OCI-LY3 (cell line): ENCODE measurements around the gene IPO11.
"Not testable (repeated sequence)": the region's sequence is repeated elsewhere in the genome, so short reads cannot be mapped to it uniquely, and the experiment has no call there.

Source experiments
- H2AFZ ChIP-seq: fragments of 200-600, 300-600 bp; shearing (Covaris generic); 2 replicates; pipeline ENCODE4 v1.6.0; 2014; ENCODE audit warnings: antibody characterized with exemption, low read depth, low read length
- H3K27ac ChIP-seq: fragments of 200-600, 300-600 bp; sonication (generic); 2 replicates; pipeline ENCODE4 v1.5.1; 2014; ENCODE audit warnings: mild to moderate bottlenecking, low read length, moderate library complexity, mixed read lengths
- H3K27me3 ChIP-seq: fragments of 200-600, 300-600 bp; sonication (generic); 2 replicates; pipeline ENCODE4 v1.6.1; 2014; ENCODE audit warnings: low read depth, low read length, mixed read lengths
- H3K36me3 ChIP-seq: fragments of 200-600, 300-600 bp; sonication (generic); replicated peaks from 2 replicates; pipeline ENCODE3; 2014; ENCODE audit warnings: low read depth, low read length, mixed read lengths
- H3K4me1 ChIP-seq: fragments of 300-600, 200-600 bp; sonication (generic); 2 replicates; pipeline ENCODE4 v1.6.1; 2014; ENCODE audit warnings: low read length, mixed read lengths
- H3K4me2 ChIP-seq: fragments of 200-600, 300-600 bp; sonication (generic); 2 replicates; pipeline ENCODE4 v1.6.1; 2014; ENCODE audit warnings: low read length, mixed read lengths
- H3K4me3 ChIP-seq: fragments of 300-600, 200-600 bp; sonication (generic); 2 replicates; pipeline ENCODE4 v1.5.1; 2014; ENCODE audit warnings: antibody characterized with exemption, mild to moderate bottlenecking, low read length, moderate library complexity
- H3K79me2 ChIP-seq: fragments of 300-600, 200-600 bp; shearing (Covaris generic); 2 replicates; pipeline ENCODE4 v1.6.1; 2014; ENCODE audit warnings: mild to moderate bottlenecking, low read length, mixed read lengths
- H3K9ac ChIP-seq: fragments of 300-600, 200-600 bp; shearing (Covaris generic); 2 replicates; pipeline ENCODE4 v1.6.0; 2014; ENCODE audit warnings: mild to moderate bottlenecking, low read length, moderate library complexity
- H3K9me3 ChIP-seq: fragments of 200-600, 300-600 bp; shearing (Covaris generic); 2 replicates; pipeline ENCODE4 v1.6.1; 2014; ENCODE audit warnings: low read length, mixed read lengths; ENCODE audit not compliant: insufficient read depth
- H4K20me1 ChIP-seq: fragments of 200-600, 300-600 bp; sonication (generic); 2 replicates; pipeline ENCODE4 v1.6.1; 2016; ENCODE audit warnings: low read length, mixed read lengths; ENCODE audit not compliant: insufficient read depth
- CTCF ChIP-seq: fragments of 200-600, 300-600 bp; sonication (generic); IDR thresholded peaks from 2 replicates; pipeline ENCODE4 v1.5.1; 2014; ENCODE audit warnings: antibody characterized with exemption, low read length, low read depth
- EZH2phosphoT487 ChIP-seq: fragments of 200-600 bp; shearing (Covaris generic); IDR thresholded peaks from 2 replicates; pipeline ENCODE4 v1.6.1; 2018; ENCODE audit warnings: antibody characterized with exemption, mixed run types, low read depth

The IPO11 gene

GRCh38 chr5:62661126-62661525, 248.6 kb downstream of the IPO11 start:
- Histone ChIP-seq H3K79me2 (no peaks in the 10 kb centered on the region), H3K9me3 (no peaks in the 10 kb centered on the region), H3K27ac (no peak overlapping the region), H3K4me3 (no peak overlapping the region), H3K36me3 (no peaks in the 10 kb centered on the region), H3K4me1 (no peaks in the 10 kb centered on the region), H3K9ac (no peak overlapping the region), H4K20me1 (no peaks in the 10 kb centered on the region), H3K27me3 (no peaks in the 10 kb centered on the region), H2AFZ (no peak overlapping the region), H3K4me2 (no peak overlapping the region)
- TF ChIP-seq EZH2phosphoT487 (no peak), CTCF (no peak)

- H3K36me3 ChIP-seq = no peaks in the 10 kb centered on the region
- H3K27me3 ChIP-seq = no peaks in the 10 kb centered on the region
- H3K4me3 ChIP-seq = no peak overlapping the region
- H3K4me1 ChIP-seq = no peaks in the 10 kb centered on the region
- no peak overlapping the region for H3K27ac ChIP-seq
- no peaks in the 10 kb centered on the region for H4K20me1 ChIP-seq
- H3K79me2 ChIP-seq = no peaks in the 10 kb centered on the region
- H3K9ac ChIP-seq = no peak overlapping the region
- H3K9me3 ChIP-seq = no peaks in the 10 kb centered on the region
- TF ChIP-seq CTCF = no peak
- H2AFZ ChIP-seq = no peak overlapping the region
- no peak overlapping the region for H3K4me2 ChIP-seq
Measured at GRCh38 chr5:62662521-62662920, 250.0 kb downstream of the IPO11 start.

GRCh38 chr5:62671479-62671878, 258.9 kb downstream of the IPO11 start:
- no peaks in the 10 kb centered on the region for H4K20me1 ChIP-seq
- H3K79me2 ChIP-seq = no peaks in the 10 kb centered on the region
- H3K9ac ChIP-seq = no peak overlapping the region
- H3K4me2 ChIP-seq = no peak overlapping the region
- no peak overlapping the region for H2AFZ ChIP-seq
- no peaks in the 10 kb centered on the region for H3K9me3 ChIP-seq
- TF ChIP-seq EZH2phosphoT487 (no peak), CTCF (no peak)
- H3K36me3 ChIP-seq = no peaks in the 10 kb centered on the region
- no peaks in the 10 kb centered on the region for H3K27me3 ChIP-seq
- no peak overlapping the region for H3K4me3 ChIP-seq
- no peak overlapping the region for H3K27ac ChIP-seq
- no peaks in the 10 kb centered on the region for H3K4me1 ChIP-seq

DNA sequence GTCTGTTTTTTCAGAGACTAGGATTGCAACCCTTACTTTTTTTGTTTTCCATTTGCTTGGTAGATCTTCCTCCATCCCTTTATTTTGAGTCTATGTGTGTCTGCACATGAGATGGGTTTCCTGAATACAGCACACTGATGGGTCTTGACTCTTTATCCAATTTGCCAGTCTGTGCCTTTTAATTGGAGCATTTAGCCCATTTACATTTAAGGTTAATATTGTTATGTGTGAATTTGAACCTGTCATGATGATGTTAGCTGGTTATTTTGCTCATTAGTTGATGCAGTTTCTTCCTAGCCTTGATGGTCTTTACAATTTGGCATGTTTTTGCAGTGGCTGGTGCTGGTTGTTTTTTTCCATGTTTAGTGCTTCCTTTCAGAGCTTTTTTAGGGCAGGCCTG, 264.0 kb downstream of the IPO11 start:
- not testable (repeated sequence) for H3K4me3 ChIP-seq, H3K9me3 ChIP-seq, H3K4me2 ChIP-seq, H2AFZ ChIP-seq, H3K4me1 ChIP-seq, H3K9ac ChIP-seq, H3K36me3 ChIP-seq, H4K20me1 ChIP-seq, H3K27me3 ChIP-seq, H3K79me2 ChIP-seq, H3K27ac ChIP-seq
